GM19397 (cell line): Measurements from ENCODE around the gene GDF7.

ENCODE experiments used
- ATAC-seq: cut with Tn5 transposase; IDR thresholded peaks from one replicate; pipeline ENCODE4 v1.9.1; 2021; ENCODE audit warnings: mild to moderate bottlenecking, moderate library complexity; ENCODE audit not compliant: unreplicated experiment

GDF7 gene

DNA sequence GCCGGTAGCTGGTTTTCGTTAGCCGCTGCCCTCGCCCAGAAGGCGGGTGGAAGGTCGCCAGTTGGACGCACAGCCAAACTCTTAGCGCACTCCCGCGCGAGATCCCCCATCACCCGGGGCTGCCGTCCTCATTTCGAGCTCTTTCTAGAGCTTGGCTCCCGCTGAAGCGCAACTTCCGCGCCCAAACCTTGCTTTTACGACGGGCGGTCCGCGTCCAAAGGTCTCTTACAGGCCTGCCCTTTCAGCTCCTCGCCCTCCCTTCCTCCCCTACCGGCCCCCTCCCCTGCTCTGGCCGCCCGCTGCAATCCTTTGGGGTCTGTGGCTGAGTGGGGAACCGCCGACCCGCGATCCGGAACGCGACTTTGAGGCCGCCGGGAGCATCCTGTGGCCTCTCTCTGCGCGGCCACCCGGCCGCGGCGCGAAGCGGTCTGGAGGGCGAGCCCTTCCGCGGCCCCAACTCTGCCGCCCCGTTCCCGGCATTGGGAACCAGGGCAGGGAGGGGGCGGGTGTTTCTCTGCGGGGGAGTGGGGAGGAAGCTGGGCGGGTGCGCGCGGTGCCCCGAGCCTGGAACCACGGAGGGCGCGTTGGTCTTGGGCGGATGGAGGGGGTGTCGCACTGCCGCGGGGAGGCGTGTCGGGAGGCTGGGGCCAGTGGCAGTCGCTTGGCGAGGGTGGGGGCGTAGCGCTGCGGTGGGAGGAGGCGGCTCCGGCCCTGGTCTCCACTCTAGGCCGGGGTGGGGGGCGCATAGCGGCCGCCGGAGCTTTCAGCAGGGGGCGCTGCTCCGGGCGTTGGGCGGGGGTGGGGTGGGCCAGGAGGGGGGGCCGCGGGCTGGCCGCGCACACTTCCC lies at the start of gene GDF7:
Gene GDF7 (plus strand): TSS at position 841 of the 847 bp plus-strand sequence. CDS start 96 bp downstream, outside the sequence.
- no peak for ATAC-seq

DNA sequence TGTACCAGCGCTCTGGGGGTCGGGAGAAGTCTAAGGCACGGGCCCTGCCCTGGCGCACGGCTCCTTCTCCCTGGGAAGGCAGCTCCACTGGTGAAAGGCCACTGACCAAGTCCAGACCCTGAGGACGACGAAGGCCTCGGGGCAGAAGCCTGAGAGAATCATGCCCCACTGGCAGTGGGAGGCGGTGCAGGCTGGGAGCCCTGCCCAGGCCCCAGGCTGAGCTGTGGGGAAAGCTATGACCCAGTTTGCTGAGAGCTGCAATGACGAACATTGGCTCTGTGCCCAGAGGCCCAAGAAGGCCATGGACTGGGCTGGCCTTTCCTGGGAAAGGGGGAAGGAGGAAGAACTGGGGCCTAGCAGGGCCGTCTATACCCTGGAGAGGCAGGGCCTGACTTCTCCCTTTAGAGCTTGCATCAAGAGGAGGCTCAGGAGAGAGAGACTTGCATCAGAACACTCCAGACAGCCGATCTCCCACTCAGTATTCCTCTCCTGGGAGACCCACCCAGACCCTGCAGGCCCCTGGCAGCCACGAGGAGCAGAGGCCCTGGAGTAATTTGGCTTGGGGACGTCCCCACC lies 49.0 kb upstream of the GDF7 start:
- ATAC-seq = no peak

DNA sequence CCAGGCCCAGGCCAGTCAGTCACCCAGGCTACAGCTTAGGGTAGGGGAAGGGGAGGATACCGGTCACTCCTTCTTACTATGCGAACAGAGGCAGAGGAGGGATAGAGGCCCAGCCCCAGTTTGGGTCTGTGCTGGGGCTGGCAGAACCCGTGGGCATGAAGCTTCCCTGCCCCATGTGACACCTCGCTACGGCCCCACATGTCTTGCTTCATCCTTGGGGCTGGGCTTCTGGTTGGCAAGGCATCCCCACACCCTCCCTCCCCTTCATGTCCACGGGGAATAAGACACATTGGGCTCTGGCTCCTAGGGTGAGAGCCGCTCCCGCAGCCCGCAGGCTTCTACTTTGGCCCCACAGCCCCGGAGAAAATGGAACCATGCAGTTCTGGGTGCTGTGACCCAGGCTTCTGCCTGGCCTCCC lies 48.5 kb upstream of the GDF7 start:
- ATAC-seq = no peak

DNA sequence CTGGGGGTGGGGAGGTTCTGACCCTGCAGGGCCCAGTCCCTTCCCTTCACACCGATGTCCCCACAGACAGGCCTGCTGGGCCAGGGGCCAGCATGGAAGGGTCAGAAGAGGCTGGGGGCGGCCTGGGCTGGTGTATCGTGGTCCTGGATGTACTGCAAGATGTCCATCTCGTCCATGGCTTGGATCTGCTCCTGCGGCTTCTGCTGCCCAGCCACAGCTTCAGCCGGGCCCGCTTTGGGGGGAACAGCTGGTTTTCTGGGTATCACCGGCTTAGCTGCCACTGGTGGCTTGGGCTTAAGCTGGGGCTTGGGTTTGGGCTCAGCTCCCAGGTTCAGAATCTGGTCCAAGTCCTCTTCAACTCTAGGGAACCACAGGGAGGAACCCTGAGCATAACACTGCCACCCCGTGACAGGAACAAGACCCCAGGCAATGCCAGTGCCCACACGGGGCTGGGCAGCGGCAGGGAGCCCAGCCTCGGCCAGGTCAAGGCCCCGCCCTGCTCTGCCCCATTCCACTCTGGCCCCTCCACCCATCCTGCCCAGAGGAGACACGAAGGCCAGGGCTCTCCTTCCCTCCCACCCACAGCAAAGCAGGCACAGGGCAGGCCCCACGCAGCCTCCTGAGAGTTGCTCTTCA lies 47.9 kb upstream of the GDF7 start:
- no peak for ATAC-seq

DNA sequence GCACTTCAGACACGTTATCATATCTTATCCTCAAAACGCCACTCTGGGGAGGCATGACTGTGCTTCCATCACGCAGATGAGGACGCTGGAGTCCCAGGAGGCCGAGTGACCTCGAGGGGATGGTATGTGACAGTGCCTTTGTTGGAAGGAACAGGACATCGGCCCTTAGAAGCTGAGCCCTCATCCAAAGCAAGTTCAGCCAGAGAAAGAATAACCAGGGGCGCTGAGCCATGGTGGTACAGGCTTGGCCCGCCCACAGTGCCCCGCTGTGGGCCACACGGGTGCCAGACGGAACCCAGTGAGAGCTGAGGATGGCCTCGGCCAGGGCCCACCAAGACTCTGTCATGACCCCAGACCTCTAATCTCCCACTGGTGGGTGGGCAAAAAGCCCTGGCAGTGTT lies 47.3 kb upstream of the GDF7 start:
- ATAC-seq = no peak

GRCh38 chr2:20620271-20620681 lies 46.7 kb upstream of the GDF7 start:
- ATAC-seq = no peak

DNA sequence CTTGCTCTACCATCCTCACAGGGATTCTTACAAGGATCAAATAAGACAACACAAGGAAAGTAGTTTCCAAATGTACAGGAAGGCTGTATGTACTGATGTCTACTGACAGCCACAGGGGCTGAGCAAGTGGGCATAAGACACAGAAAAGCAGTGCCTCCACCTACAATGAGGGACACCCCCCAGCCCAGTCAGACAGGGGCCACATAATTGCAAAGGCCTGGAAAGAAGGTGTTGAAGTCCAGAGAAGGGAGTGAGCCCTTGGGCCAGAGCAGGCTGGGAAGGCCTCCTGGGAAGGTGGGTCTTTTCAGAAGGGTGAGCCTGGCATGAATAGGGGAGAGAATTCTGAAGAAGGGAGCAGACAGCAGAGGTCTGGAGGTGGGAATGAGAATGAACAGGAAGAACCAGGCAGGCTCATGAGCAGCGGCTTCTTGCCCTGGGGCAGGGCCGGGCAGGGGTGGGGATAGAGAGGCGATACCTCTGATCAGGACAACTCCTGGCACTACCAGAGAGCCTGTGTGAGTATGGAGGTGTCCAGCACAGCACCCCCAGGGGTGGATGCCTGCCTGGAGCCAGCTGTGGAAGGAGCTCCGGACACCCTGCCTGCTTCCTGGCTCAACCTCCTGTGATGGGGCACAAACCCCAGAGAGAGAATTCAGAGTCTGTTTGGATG lies 46.1 kb upstream of the GDF7 start:
- no peak for ATAC-seq

- ATAC-seq = no peak
Measured at GRCh38 chr2:20621366-20622295, 45.3 kb upstream of the GDF7 start.

DNA sequence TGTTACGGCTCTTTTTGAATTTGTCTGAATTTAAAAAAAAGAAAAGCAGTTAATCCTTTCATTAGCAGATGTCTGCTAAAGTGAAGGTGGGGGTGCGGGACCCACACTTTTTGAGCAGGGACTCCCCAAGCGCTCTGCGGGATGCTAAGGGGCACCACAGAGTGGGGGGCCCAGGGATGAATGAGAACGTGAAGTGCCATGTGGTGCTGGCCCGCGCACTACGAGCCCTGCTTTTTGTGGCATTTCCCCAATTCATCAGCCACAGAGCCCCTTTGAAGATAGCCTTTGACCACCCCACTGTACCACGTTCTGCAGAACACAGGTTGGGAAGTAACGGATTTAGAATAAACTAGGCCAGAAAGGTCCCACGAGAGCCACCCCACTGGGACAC lies 44.7 kb upstream of the GDF7 start:
- no peak for ATAC-seq

DNA sequence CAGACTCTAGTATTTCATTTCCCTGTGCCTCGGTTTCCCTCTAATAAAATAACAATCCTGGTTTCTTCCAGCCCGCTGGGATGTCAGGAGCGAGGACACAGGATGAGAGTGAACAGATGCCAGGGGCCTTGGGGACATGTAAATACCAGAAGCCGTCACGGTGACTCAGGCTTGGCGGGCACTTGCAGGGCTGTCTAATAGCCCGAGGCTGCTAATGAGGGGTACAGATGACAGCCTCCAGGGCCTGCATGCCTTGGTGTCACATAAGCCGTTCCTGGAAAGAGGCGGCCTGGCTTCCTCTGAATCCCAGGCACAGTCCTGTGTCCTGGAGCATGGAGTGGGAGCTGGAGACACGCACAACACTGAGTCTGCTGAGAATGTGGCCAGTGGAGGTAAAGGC lies 44.2 kb upstream of the GDF7 start:
- no peak for ATAC-seq

DNA sequence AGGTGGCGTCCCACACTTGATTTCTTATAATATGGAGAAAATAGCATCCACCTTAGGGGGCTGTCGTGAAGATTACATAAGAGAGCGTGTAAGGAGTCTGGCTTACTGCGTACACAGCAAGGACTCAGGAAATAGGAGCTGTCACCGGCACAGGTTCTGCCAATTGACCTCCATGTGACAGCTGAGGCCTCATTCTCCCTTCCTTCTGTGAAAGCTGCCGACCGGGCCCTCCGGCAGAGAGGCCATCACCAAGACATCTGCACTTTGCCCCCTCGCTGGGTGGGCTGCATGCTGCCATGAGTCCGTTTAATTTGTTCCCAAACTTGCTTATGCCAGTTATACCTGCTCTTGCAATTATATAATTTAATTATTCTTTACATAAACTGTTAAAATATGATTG lies 43.7 kb upstream of the GDF7 start:
- no peak for ATAC-seq

DNA sequence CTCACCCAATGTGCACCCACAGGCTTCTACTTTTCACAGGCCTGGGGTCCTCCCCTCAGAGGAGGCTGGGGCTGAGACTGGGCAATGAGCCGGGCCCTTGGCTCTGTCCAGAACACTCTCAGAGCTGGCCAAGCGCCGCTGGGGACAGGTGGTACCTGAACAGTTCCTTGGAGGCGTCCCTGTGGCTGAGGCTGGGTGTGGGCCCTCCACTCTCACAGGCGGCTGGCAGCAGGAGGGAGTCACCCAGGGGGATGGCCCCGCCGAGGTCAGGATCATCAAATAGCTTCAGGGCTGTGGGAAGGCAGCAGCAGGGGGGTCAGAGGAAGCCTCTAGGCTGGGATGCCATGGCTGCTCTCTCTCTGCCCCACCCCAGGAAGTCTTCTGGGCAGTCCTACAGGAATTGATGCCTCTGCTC lies 43.2 kb upstream of the GDF7 start:
- no peak for ATAC-seq

- ATAC-seq = no peak
Measured at GRCh38 chr2:20624156-20624883, 42.6 kb upstream of the GDF7 start.

DNA sequence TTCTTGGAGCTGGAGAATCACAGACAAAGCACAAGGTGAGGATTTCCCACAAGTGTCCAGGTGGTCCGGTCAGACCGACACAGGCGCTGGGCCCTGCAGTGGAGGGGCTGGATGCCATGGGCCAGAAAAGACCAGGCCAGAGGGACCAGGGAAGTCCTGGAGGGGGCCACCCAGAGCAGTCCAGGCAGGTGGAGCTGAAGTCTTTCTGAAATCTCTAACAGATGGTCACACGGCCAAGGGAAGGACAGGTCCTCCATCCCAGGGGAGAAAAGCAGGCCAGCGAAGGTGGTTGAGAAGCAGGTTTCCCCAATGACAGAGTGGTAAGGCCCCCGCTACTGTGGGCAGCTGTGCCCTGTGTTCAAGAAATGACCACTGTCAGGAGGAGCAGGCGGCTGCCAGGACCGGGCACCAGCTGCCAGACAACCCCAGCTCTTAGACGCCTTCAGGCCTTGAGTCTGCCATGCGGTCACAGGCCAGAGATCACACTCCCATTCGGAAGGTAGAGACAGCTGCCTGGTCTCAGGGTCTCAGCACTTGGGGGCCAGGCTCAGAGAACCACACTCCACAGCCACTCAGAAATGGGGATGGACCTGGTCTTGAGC lies 42.0 kb upstream of the GDF7 start:
- no peak for ATAC-seq

DNA sequence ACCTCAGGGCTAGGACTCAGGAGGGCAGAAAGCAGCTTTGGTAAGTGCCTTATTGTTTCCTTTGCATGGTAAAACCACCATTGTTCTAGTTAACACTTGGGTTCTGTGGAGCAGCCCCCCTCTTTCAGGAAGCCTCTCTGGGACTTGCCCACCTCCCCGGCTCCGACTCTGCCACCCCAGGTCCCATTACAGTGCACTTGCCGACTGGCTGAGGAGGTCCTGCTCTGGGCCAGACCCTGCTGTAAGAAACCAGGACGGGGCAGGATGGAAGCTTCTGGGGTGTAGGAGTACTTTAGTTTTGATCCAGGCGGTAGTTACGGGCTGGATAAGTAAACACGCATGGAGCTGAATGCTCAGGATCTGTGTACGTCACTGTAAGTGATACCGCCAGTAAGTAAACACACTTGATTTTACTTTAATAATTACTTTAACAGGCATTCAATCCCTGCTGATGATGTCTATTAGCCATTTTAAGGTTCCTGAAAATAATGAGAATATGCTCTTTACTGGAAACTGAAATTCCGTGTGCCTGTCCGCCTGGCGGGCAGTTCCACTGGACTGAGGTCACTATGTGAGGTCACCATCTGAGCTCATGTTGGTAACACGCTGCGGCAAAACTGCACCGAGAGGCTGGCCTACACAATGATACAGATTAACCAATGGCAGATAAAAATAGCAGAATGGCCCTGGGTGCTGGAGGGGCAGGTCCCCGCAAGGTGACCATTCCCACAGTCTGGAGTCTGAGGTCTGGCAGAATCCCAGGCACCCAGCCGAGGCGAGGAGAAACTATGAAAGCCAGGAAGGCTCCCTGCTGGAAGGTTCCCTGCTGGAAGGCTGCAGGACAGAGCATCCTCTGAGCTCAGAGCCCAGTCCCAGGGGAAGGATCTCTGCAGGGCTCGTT lies 41.2 kb upstream of the GDF7 start:
- ATAC-seq = no peak

GRCh38 chr2:20626392-20626697 lies 40.6 kb upstream of the GDF7 start:
- no peak for ATAC-seq

- no peak for ATAC-seq
Measured at GRCh38 chr2:20626698-20627513, 40.0 kb upstream of the GDF7 start.
